Activated T-cell treated with anti-CD3 and anti-CD28 coated beads for 4 hours (primary cell): ENCODE data around the gene KIF3A.
A peak's percentile ranks its signal among the peaks of the same experiment; 100 is the strongest.
"Not testable (repeated sequence)": the region's sequence is repeated elsewhere in the genome, so short reads cannot be mapped to it uniquely, and the experiment has no call there.

Experiments used
- DNase-seq: peaks from one replicate; pipeline ENCODE4 v3.0.0-alpha.2; 2020

KIF3A gene

GRCh38 chr5:132714456-132715307, 22.7 kb downstream of the KIF3A start:
- no peak for DNase-seq

- DNase-seq: no peak
Observed at GRCh38 chr5:132708645-132709044, 28.7 kb downstream of the KIF3A start.

DNA sequence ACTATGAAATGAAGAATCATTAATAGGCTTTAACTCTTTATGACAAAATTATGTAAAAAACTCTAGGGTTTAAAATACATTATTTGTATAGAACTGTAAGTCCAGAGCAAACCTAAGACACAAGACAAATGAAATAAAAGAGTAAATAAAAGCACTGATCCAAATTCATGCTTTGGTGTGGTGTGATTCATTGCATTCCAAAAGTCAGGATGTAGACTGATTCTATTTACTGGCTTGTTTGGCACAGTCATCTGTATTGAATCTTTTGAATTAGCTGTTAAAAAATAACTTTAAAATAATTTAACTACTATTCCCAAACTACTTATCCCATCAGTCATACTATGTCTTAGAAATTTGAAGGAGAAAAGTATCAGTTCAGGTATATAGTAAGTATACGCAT, 32.5 kb downstream of the KIF3A start:
- DNase-seq: no peak

GRCh38 chr5:132695956-132696355, 41.4 kb downstream of the KIF3A start:
- no peak for DNase-seq

DNA sequence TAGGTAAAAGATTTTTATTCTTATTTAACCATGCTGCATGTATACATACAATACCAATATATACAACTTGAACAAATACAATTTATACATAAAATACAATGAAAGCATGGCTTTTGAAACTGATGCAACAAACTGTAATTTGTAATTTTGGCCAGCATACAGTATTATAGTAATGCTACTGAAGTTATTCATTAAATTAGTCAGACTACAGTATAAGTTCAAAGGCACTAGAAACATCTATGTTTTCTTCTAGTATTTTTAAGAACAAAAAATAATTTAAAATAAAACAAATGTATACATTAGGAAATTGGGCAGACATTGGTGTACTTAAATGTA, 44.7 kb downstream of the KIF3A start:
- DNase-seq: no peak

GRCh38 chr5:132691755-132692631, 45.4 kb downstream of the KIF3A start:
- not testable (repeated sequence) for DNase-seq

- no peak for DNase-seq
Observed at GRCh38 chr5:132690156-132690555, 47.2 kb downstream of the KIF3A start.

GRCh38 chr5:132689513-132689912, 47.8 kb downstream of the KIF3A start:
- DNase-seq: no peak

DNA sequence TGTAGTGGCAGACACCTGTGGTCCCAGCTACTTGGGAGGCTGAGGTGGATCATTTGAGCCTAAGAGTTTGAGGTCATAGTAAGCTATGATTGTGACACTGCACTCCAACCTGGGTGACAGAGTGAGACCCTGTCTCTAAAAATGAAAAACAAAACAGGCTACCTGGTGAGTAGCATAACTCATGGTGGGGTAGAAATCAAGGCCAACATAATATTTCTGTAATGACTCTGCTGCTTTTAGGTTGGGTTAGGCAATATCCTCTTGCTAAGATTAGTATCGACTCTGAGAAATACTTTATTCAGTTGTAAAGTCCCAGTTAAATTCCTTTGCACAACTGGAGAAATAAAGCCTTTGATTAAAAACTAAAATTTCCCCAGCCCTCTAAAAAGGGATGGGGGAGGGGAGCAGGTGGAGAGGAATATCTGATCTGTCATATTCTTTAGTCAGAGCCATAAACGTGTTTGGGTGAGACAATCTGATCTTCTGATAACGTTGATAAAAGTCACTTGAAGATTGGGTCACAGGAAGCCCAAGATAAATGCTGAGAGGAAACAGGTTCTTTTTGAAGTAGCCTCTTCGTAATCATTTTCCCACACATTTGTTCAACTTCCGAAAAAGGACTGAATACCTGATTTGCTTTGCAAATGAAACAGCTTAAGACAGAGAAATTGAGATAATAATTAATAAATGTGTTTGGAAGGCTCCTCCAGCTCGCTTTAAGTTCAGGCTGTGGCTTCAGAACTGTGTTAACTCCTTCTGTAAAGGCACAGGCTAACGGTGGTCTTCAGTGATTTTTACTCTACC, 48.6 kb downstream of the KIF3A start:
- peak; percentile 22 for DNase-seq

DNA sequence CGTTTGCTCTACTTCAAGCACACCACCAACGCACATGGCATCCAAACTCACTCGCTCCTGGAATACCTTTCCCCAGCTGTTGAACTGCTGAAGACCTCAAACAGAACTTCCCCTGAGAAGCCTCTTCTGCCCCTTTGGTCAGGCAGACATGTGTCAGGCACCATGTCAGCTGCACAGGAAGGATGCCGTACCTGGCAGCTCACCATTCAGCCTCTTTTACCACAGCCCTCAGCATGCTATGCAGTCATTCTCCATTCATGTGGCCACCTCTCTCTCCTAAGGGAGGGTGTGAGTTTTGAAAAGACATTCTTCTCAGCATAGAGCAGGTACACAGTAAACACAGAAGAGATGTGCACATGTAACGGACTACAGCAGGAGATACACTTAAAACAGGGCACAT, 49.4 kb downstream of the KIF3A start:
- no peak for DNase-seq

- no peak for DNase-seq
Observed at GRCh38 chr5:132686193-132686592, 51.2 kb downstream of the KIF3A start.

DNA sequence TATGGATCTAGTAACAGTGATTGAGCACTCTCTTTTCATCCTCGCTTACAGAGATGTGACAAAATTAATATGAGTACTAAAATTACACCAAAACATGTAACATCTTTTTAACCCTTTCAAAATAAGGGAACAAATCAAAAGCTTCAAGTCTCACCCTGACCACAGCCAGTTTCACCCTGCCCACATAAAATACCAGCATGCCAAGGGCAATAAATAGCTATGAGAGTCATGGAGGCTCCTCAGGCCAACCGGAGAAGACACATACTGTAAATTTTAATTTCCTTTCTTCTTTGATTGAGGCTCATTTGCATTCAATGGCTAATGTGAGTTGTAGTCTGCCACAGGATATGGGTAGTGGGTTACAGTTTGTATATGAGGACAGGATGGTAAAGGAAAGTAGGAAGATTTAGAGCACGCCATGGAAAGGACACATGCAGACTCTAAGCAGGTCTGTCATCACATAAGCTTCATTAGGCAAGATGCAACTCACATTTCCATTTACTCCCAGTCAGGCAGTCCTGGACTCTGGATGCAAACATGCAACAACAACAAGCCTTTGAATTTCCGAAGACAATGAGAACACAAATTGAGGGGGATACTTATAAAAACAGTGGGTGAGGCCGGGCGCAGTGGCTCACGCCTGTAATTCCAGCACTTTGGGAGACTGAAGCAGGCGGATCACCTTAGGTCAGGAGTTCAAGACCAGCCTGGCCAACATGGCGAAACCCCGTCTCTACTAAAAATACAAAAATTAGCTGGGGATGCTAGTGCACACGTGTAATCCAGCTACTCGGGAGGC, 52.2 kb downstream of the KIF3A start:
- DNase-seq: no peak

- DNase-seq: no peak
Observed at GRCh38 chr5:132684491-132684890, 52.9 kb downstream of the KIF3A start.

DNA sequence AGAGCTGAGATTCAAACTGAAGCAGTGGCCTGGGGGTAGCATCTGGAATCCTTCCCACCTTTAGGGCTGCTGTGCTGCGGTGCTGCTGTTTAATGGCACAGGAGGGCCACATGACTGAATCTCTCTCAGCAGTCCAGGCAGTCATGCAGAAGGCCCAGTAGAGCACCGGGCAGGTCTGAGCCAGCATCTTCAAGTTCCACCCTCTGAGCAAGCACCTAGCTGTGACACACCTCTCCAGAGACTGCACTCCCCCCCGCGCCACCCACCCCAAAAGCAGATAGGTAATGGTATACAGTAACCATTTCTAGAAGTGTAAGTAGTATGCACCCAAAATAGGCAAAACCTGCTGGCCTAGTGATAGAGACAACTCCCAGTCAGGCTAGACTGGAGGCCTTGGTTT, 55.4 kb downstream of the KIF3A start:
- no peak for DNase-seq

GRCh38 chr5:132681476-132681831, 55.9 kb downstream of the KIF3A start:
- no peak for DNase-seq

- no peak for DNase-seq
Observed at GRCh38 chr5:132680780-132681475, 56.4 kb downstream of the KIF3A start.

- no peak for DNase-seq
Observed at GRCh38 chr5:132679717-132680380, 57.5 kb downstream of the KIF3A start.

GRCh38 chr5:132679166-132679565, 58.2 kb downstream of the KIF3A start:
- DNase-seq: no peak

DNA sequence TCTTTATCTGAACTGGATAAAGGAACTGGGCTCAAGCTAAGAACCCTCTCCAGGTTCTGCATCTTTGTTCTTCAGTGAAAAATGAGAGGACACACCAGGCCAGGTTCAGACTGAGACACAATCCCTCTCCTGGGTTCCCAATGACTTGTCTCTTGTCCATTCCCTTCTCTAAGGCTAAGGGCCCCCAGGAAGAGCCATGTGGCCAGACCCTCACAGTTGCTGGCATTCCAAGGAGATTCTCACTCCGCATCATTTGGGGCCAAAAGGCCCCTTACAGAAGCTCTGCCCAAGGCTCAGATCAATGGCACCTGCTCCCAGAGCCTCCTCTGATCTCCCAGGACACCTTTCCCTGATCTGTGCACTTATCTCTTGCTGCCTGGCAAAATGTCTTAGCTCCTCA, 58.6 kb downstream of the KIF3A start:
- no peak for DNase-seq

GRCh38 chr5:132677682-132678400, 59.5 kb downstream of the KIF3A start:
- DNase-seq: no peak

DNA sequence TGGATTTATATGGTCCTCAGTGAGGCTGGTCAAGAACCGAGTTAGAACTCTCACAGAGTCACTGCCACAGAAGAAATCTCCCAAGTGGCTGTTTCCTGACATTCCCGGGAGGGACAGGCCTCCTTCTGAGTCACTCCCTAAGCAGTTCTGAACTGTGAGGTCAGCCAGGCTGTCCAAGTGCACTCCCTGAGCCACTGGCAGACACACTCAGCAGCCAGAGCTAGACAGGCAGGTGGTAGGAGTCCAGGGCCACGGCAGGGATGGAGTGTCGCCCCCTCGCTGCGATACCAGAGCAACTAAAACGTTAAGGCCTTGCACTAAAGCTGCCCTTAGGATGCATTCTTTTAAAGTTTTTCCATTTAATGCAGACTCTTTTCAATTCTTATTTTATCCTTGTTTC, 60.2 kb downstream of the KIF3A start:
- DNase-seq: no peak
